Panc1 (cell line): ENCODE results near the gene RNF113B. TPM values are rescaled to one million over a fixed set of nuclear protein-coding genes. Genes with fewer than 3 reads are reported as not detected.

Experiments
- ATAC-seq: fragments of 200-7000 bp; cut with Tn5 transposase; 2 replicates; pipeline ENCODE4 v1.9.1; 2020; ENCODE audit warnings: mild to moderate bottlenecking, moderate library complexity
- BruUV-seq: library from RNA; stranded (reverse); fragments of 400-500 nt; replicated peaks from 2 replicates; lab custom pipeline; 2021; lab: Mats Ljungman, UMichigan
- CTCF ChIA-PET: fragments of 300-600 bp; sonication (Branson Sonifier 250); formaldehyde crosslinking; loops from one replicate; lab custom pipeline; 2022; ENCODE audit warnings: antibody characterized with exemption; lab: Charles Lee
- POLR2A ChIA-PET: fragments of 300-600 bp; sonication (Branson Sonifier 250); formaldehyde crosslinking; loops from one replicate; lab custom pipeline; 2022; ENCODE audit warnings: antibody characterized with exemption; lab: Charles Lee
- DNase-seq: peaks from one replicate; pipeline ENCODE4 v3.0.0-alpha.2; 2010; ENCODE audit warnings: low read depth, low spot score
- H3K27ac ChIP-seq: 2 replicates; pipeline ENCODE4 v1.5.1; 2011; ENCODE audit warnings: mild to moderate bottlenecking, low read length, inconsistent platforms
- H3K27me3 ChIP-seq: fragments of 200-500 bp; sonication (Bioruptor generic); 2 replicates; pipeline ENCODE4 v1.6.0; 2014; ENCODE audit warnings: low read length, inconsistent platforms; ENCODE audit not compliant: control insufficient read depth, insufficient read depth
- H3K36me3 ChIP-seq: fragments of 200-500 bp; sonication (Bioruptor generic); 2 replicates; pipeline ENCODE4 v1.5.1; 2014; ENCODE audit warnings: inconsistent platforms, mild to moderate bottlenecking, low read length, moderate library complexity; ENCODE audit not compliant: control insufficient read depth, insufficient read depth
- H3K4me1 ChIP-seq: 2 replicates; pipeline ENCODE4 v1.5.1; 2011; ENCODE audit warnings: inconsistent platforms, mild to moderate bottlenecking, low read length, moderate library complexity; ENCODE audit not compliant: control insufficient read depth, insufficient read depth
- H3K4me3 ChIP-seq, 2 experiments: 2 replicates each; pipeline ENCODE4 v1.5.1; 2011 to 2012; ENCODE audit warnings: low read depth in 2 of 2, low read length in 2 of 2, mild to moderate bottlenecking in 2 of 2, inconsistent platforms in 1 of 2, moderate library complexity in 1 of 2
- H3K9me3 ChIP-seq: fragments of 200-500 bp; sonication (Bioruptor generic); 2 replicates; pipeline ENCODE4 v1.5.1; 2014; ENCODE audit warnings: low read depth, mild to moderate bottlenecking, inconsistent platforms, low read length, moderate library complexity; ENCODE audit not compliant: control insufficient read depth, insufficient read depth
- CTCF ChIP-seq: fragments of 450-650 bp; IDR thresholded peaks from 2 replicates; pipeline ENCODE4 v1.5.1; 2017; ENCODE audit warnings: mild to moderate bottlenecking
- POLR2AphosphoS5 ChIP-seq: IDR thresholded peaks from 2 replicates; pipeline ENCODE4 v1.6.1; 2012; ENCODE audit warnings: mild to moderate bottlenecking, low read depth, low read length, moderate library complexity
- REST ChIP-seq, 2 experiments: IDR thresholded peaks; 2 replicates each; pipeline ENCODE4 v1.6.1; 2011 to 2012; ENCODE audit warnings: low read depth in 2 of 2, control low read depth in 1 of 2, low read length in 1 of 2, mild to moderate bottlenecking in 1 of 2, moderate library complexity in 1 of 2; ENCODE audit not compliant: insufficient read depth in 1 of 2
- SIN3A ChIP-seq: IDR thresholded peaks from 2 replicates; pipeline ENCODE4 v1.6.1; 2012; ENCODE audit warnings: low read depth, mild to moderate bottlenecking, low read length, moderate library complexity, borderline replicate concordance; ENCODE audit not compliant: insufficient read depth
- TCF7L2 ChIP-seq: IDR thresholded peaks from 2 replicates; pipeline ENCODE4 v1.6.1; 2011; ENCODE audit warnings: mild to moderate bottlenecking, low read depth, low read length, inconsistent platforms
- in situ Hi-C: cut with HindIII; loops from 2 replicates; pipeline ENCODE4 v1.10.0; 2016; ENCODE audit warnings: low sequenced_read_pairs, low pct_unique_long_range_greater_than_20kb
- intact Hi-C: fragments of 100-400 bp; cut with micrococcal nuclease; formaldehyde crosslinking; loops from one replicate; pipeline ENCODE4 v1.10.0; 2022; ENCODE audit not compliant: unreplicated experiment
- total RNA-seq: library from RNA; stranded (reverse); gene quantifications from one replicate; pipeline ENCODE4 v1.2.1, GENCODE V29; 2021; ENCODE audit not compliant: unreplicated experiment

RNF113B gene
- total RNA-seq, 1 experiment from 2014 or later: not detected

GRCh38 chr13:98174307-98174706, 2.8 kb downstream of the RNF113B start:
- no peaks in the 10 kb centered on the region for H3K27me3 ChIP-seq
- BruUV-seq: no TSS peak
- ChIA-PET CTCF (no interaction called here), POLR2A (no interaction called here)
- DNase-seq: no peak
- ATAC-seq: no peak
- TF ChIP-seq TCF7L2 (no peak), POLR2AphosphoS5 (no peak), SIN3A (no peak), CTCF (no peak), REST (IDR thresholded peaks at IDR 0.05; ENCODE audit: insufficient read depth in 1 of 2, low read depth in 2 of 2, low read length in 1 of 2) (no peak)
- peak overlapping the region; percentile 85 for H3K27ac ChIP-seq
- H3K4me3 ChIP-seq: no peak overlapping the region
- in situ Hi-C loops (no loop called here), intact Hi-C loops (no loop called here)
- no peaks in the 10 kb centered on the region for H3K36me3 ChIP-seq
- H3K4me1 ChIP-seq: peaks cover 42% of the 10 kb centered on the region
- H3K9me3 ChIP-seq: no peaks in the 10 kb centered on the region

- DNase-seq (no peak), ATAC-seq (peak; percentile 68)
- BruUV-seq: no TSS peak
- POLR2A ChIA-PET: no interaction called here
- CTCF ChIA-PET: no interaction called here
- H3K27ac ChIP-seq: peak overlapping the region; percentile 85
- in situ Hi-C loops: no loop called here
- H3K36me3 ChIP-seq: no peaks in the 10 kb centered on the region
- TF ChIP-seq POLR2AphosphoS5: no peak
- TF ChIP-seq TCF7L2: peak; percentile 88
- no peak for TF ChIP-seq SIN3A
- no peaks in the 10 kb centered on the region for H3K9me3 ChIP-seq
- H3K27me3 ChIP-seq: no peaks in the 10 kb centered on the region
- H3K4me3 ChIP-seq: peak overlapping the region in 1 of 2 experiments; percentile 24; a peak in 2 of 4 replicates
- intact Hi-C loops: no loop called here
- peaks cover 42% of the 10 kb centered on the region for H3K4me1 ChIP-seq
Measured at GRCh38 chr13:98173431-98174152, 3.5 kb downstream of the RNF113B start.
